ENCODE results near the gene OBSL1. TPM values are rescaled to one million over a fixed set of nuclear protein-coding genes. Genes with fewer than 3 reads are reported as not detected.

OBSL1 gene
- total RNA-seq, 2 donors from 2014 or later: 88.7 to 151 TPM

DNA sequence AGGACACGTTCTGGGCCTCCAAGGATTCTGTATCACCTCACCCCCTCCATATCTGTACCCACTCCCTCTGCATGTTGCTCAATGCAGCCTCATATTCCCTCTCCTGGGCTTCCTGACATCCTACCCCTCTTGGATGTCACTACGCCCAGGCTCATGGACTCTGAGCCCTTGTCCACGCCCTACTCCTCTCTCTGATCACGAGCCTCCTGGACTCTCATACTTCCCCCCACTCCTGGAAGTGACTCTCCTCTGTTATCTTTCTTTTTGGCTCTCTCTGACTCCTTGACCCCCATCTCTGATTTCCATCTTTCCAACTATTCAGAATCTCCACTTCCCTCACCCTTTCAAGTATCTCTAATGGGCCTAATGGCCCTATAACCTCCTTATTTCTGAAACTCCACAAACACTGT lies 25.4 kb downstream of the OBSL1 start:
- DNase-seq (ENCODE audit: low spot score): no peak
- H3K27ac ChIP-seq: no peak overlapping the region
- TF ChIP-seq, protein P1, sequence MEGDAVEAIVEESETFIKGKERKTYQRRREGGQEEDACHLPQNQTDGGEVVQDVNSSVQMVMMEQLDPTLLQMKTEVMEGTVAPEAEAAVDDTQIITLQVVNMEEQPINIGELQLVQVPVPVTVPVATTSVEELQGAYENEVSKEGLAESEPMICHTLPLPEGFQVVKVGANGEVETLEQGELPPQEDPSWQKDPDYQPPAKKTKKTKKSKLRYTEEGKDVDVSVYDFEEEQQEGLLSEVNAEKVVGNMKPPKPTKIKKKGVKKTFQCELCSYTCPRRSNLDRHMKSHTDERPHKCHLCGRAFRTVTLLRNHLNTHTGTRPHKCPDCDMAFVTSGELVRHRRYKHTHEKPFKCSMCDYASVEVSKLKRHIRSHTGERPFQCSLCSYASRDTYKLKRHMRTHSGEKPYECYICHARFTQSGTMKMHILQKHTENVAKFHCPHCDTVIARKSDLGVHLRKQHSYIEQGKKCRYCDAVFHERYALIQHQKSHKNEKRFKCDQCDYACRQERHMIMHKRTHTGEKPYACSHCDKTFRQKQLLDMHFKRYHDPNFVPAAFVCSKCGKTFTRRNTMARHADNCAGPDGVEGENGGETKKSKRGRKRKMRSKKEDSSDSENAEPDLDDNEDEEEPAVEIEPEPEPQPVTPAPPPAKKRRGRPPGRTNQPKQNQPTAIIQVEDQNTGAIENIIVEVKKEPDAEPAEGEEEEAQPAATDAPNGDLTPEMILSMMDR (IDR thresholded peaks at IDR 0.05): no peak
- peaks cover 5% of the 10 kb centered on the region for H3K36me3 ChIP-seq
- no peaks in the 10 kb centered on the region for H3K9me3 ChIP-seq
- peaks cover 15 to 24% of the 10 kb centered on the region in 2 donors for H3K4me1 ChIP-seq (ENCODE audit: control insufficient read depth in 1 of 2, low read depth in 2 of 2)
- H3K27me3 ChIP-seq (replicated peaks; ENCODE audit: insufficient read depth): no peaks in the 10 kb centered on the region
- no peak overlapping the region for H3K4me3 ChIP-seq
- ATAC-seq (ENCODE audit: insufficient number of reproducible peaks, low FRiP score, low read depth): no peak

DNA sequence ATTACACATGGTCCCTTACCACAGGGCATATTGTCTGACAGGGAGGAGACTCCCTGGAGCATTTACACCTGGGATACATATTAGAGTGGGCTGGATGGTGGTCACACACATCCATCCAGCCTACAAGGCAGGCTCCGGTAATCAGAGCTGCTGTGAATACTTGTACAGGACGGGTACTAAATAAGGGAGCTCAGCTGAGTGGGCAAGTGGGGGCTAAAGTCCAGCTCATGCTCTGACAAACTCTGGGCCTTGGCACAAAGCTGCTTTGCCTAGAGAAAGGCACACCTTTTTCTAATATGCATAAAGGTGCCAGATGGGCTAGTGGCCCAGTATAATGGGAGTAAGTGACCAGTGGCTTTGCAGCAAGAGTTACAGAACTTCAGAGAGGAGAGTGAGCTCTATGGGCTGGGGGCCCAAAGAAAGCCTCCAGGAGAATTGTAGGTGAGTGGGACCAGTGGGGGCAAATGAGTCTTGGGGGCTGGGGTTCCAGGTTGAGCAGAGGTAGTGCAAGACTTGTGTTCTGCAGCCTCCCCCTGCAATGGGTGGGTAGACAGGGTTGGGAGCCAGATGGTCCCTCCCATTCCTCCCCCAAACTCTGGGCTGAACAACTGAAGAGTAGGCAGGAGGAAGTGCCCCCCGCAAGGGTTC lies 25.9 kb downstream of the OBSL1 start:
- Histone ChIP-seq H3K4me1 (ENCODE audit: control insufficient read depth in 1 of 2, low read depth in 2 of 2) (peaks cover 15 to 24% of the 10 kb centered on the region in 2 donors), H3K4me3 (no peak overlapping the region), H3K27ac (no peak overlapping the region), H3K27me3 (replicated peaks; ENCODE audit: insufficient read depth) (no peaks in the 10 kb centered on the region), H3K36me3 (peaks cover 11% of the 10 kb centered on the region), H3K9me3 (no peaks in the 10 kb centered on the region)
- ATAC-seq (ENCODE audit: insufficient number of reproducible peaks, low FRiP score, low read depth): no peak
- TF ChIP-seq, protein P1 (IDR thresholded peaks at IDR 0.05): no peak
- no peak for DNase-seq (ENCODE audit: low spot score)

DNA sequence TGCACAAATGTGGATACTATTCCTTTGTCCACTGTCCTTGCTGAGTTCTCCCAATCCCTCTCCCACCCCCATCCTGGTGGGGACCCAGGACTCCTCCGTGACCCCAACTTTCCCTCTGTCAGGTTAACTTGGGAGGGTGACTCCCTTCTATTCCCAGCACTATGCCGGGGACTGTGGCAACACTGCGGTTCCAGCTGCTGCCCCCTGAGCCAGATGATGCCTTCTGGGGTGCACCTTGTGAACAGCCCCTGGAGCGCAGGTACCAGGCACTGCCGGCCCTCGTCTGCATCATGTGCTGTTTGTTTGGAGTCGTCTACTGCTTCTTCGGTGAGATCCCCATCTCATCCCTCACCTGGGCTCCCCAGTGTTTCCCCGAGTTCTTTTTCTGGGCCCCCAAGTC lies 26.8 kb downstream of the OBSL1 start:
- Histone ChIP-seq H3K36me3 (peaks cover 18% of the 10 kb centered on the region), H3K27ac (peak overlapping the region; percentile 71 to 94), H3K9me3 (no peaks in the 10 kb centered on the region), H3K27me3 (replicated peaks; ENCODE audit: insufficient read depth) (no peaks in the 10 kb centered on the region), H3K4me1 (ENCODE audit: control insufficient read depth in 1 of 2, low read depth in 2 of 2) (peaks cover 15 to 24% of the 10 kb centered on the region in 2 donors), H3K4me3 (peak overlapping the region; percentile 91)
- ATAC-seq (ENCODE audit: insufficient number of reproducible peaks, low FRiP score, low read depth) (no peak), DNase-seq (ENCODE audit: low spot score) (no peak)
- TF ChIP-seq, protein P1 (IDR thresholded peaks at IDR 0.05): no peak

DNA sequence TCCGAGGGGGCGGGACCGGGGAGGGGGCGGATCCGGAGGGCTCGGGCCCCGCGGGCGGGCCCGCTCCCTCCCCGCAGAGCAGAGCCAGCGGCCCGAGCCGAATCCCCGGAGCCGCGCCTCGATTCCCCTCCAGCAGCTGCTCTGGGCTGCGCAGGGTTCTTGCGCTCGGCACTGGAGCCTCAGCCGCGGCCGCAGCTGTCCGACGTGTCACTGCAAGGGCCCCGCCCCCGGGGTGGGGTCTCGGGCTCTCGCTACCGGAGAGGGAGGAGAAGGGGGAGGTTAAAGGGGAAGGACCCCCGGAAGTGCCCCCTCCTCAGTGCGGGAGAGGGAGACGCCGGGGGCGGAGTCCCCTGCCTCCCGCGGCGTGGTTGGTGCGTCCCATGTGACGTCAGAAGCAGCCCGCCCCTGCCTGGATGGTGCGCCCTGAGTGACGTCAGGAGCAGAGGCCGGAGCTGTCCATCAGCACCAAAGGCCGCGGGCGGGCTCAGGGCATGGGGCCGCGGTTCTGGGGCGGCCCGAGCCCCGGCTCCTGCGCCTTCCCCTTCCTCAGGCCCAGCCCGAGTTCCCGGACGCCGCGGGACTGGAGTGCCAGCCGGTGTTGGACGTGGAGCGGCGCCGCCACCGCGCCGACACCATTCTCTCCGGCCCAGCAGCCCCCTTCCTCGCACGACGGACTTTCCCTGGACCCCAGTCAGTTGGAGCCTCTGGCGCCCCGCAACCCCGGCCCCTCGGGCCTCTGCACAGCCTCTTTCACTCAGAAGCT lies 27.6 kb downstream of the OBSL1 start, which contains the start of the genes CHPF and TMEM198:
Gene CHPF, minus strand, starts transcription at position 214 of the 763 bp plus-strand sequence. CDS start 271 bp downstream, outside the sequence.
Gene TMEM198, plus strand, starts transcription at position 433 of the 763 bp plus-strand sequence. CDS start 700 bp downstream, outside the sequence.
- Histone ChIP-seq H3K27ac (peak within 1 kb of the TSS; percentile 83 to 94), H3K9me3 (no peaks in the 10 kb centered on the region), H3K36me3 (peaks cover 25% of the 10 kb centered on the region), H3K4me1 (ENCODE audit: control insufficient read depth in 1 of 2, low read depth in 2 of 2) (peaks cover 15 to 24% of the 10 kb centered on the region in 2 donors), H3K4me3 (peak within 1 kb of the TSS; percentile 91), H3K27me3 (replicated peaks; ENCODE audit: insufficient read depth) (no peaks in the 10 kb centered on the region)
- DNase-seq (ENCODE audit: low spot score): peak; percentile 93
- ATAC-seq (ENCODE audit: insufficient number of reproducible peaks, low FRiP score, low read depth): peak; percentile 89
- TF ChIP-seq, protein P1 (IDR thresholded peaks at IDR 0.05): no peak

DNA sequence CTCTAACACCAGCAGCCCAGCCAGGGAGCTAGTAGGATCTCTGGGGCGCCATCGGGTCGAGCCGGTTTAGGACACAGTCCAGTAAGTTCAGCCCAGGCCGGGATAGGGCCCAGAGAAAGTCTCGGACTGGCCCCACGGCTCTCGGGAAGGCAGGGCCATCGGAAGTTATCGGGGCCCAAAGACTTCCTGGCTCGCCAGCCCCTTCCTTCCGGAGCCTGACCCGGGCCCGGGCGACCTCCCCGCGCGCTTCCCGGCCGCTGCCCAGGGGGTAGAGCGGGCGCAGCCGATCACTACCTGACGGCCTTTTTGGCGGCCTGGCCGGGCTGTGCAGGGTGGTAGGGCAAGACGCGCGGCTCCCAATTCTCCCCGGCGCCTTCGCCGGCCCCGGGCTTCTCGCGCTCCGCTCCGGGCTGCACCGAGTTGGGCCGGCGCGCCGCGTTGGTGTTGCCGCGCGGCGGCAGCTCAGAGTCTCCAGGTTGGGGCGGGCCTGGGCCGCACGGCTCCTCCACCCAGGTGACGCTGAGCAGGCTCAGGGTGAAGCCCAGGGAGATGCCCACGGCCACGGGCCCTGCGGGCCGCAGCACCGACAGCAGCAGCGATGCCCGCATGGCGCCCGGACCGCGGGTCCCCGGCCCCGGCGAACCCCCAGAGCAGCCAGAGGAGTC lies 28.3 kb downstream of the OBSL1 start:
- no peaks in the 10 kb centered on the region for H3K27me3 ChIP-seq (replicated peaks; ENCODE audit: insufficient read depth)
- DNase-seq (ENCODE audit: low spot score) (no peak), ATAC-seq (ENCODE audit: insufficient number of reproducible peaks, low FRiP score, low read depth) (peak; percentile 25)
- H3K4me1 ChIP-seq (ENCODE audit: control insufficient read depth in 1 of 2, low read depth in 2 of 2): peaks cover 15 to 24% of the 10 kb centered on the region in 2 donors
- H3K4me3 ChIP-seq: peak overlapping the region; percentile 91
- TF ChIP-seq, protein P1 (IDR thresholded peaks at IDR 0.05): no peak
- H3K9me3 ChIP-seq: no peaks in the 10 kb centered on the region
- peak overlapping the region; percentile 83 to 94 for H3K27ac ChIP-seq
- H3K36me3 ChIP-seq: peaks cover 26% of the 10 kb centered on the region
